ENCODE results near the gene SEMA5A.

DNA sequence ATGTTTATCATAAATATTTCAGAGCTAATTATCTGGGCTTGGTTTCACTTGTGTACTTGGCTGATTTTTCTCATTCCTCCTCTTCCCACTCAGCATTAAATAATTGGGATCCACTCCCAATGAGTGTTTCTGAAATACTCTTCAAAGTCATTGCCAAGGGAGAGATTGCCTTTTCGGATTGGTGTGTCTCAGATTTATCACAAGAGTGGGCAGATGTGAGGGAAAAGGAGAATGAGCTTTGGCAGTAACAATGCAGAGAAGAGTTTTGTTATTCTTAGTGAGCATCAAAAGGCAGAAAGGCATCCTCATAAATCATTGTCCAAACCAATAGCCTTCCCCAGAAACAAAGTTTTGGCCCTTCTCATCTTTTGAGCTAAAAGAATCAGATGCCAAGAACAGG lies 79.2 kb downstream of the SEMA5A start:
- TF ChIP-seq, protein P1, sequence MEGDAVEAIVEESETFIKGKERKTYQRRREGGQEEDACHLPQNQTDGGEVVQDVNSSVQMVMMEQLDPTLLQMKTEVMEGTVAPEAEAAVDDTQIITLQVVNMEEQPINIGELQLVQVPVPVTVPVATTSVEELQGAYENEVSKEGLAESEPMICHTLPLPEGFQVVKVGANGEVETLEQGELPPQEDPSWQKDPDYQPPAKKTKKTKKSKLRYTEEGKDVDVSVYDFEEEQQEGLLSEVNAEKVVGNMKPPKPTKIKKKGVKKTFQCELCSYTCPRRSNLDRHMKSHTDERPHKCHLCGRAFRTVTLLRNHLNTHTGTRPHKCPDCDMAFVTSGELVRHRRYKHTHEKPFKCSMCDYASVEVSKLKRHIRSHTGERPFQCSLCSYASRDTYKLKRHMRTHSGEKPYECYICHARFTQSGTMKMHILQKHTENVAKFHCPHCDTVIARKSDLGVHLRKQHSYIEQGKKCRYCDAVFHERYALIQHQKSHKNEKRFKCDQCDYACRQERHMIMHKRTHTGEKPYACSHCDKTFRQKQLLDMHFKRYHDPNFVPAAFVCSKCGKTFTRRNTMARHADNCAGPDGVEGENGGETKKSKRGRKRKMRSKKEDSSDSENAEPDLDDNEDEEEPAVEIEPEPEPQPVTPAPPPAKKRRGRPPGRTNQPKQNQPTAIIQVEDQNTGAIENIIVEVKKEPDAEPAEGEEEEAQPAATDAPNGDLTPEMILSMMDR (IDR thresholded peaks at IDR 0.05; ENCODE audit: insufficient read depth, low read length), result no peak
- TF ChIP-seq REST (IDR thresholded peaks at IDR 0.05; ENCODE audit: insufficient replicate concordance, low read depth) (no peak), GABPA (IDR thresholded peaks at IDR 0.05; ENCODE audit: low read depth) (no peak), POLR2AphosphoS5 (IDR thresholded peaks at IDR 0.05; ENCODE audit: low read depth) (no peak), SPI1 (IDR thresholded peaks at IDR 0.05; ENCODE audit: borderline replicate concordance, low read depth) (no peak)
